Activated T-cell treated with anti-CD3 and anti-CD28 coated beads, Interleukin-2, amount 50 U/mL, for 4 hours (primary cell): Measurements from ENCODE around the gene UBE2L3. TPM values are rescaled to one million over a fixed set of nuclear protein-coding genes. Genes with fewer than 3 reads are reported as not detected.
A peak's percentile ranks its signal among the peaks of the same experiment; 100 is the strongest.
"Not testable (repeated sequence)": the region's sequence is repeated elsewhere in the genome, so short reads cannot be mapped to it uniquely, and the experiment has no call there.

Experiments used
- ATAC-seq, 2 donors: fragments of 200-7000 bp; cut with Tn5 transposase; one replicate each; pipeline ENCODE4 v1.10.0; 2021
- DNase-seq: peaks from one replicate; pipeline ENCODE4 v3.0.0-alpha.2; 2020
- H3K27me3 Mint-ChIP-seq: one replicate; pipeline ENCODE4 v1.8.0; 2021; ENCODE audit warnings: low read depth, mixed read lengths
- H3K36me3 Mint-ChIP-seq: one replicate; pipeline ENCODE4 v1.8.0; 2022; ENCODE audit warnings: mixed read lengths; ENCODE audit not compliant: insufficient read depth
- H3K4me1 Mint-ChIP-seq: one replicate; pipeline ENCODE4 v1.8.0; 2021; ENCODE audit warnings: low read depth, mixed read lengths
- H3K4me3 Mint-ChIP-seq: one replicate; pipeline ENCODE4 v1.8.0; 2021; ENCODE audit warnings: mild to moderate bottlenecking, moderate library complexity, mixed read lengths
- H3K9me3 Mint-ChIP-seq: one replicate; pipeline ENCODE4 v1.8.0; 2021; ENCODE audit warnings: mixed read lengths
- total RNA-seq, 3 donors: library from RNA; stranded (reverse); gene quantifications; one replicate each; pipeline ENCODE4 v1.2.1, GENCODE V29; 2021

Gene UBE2L3
- total RNA-seq: 10 to 100 TPM; 73.5 to 79.2 (median 78.0) TPM

DNA sequence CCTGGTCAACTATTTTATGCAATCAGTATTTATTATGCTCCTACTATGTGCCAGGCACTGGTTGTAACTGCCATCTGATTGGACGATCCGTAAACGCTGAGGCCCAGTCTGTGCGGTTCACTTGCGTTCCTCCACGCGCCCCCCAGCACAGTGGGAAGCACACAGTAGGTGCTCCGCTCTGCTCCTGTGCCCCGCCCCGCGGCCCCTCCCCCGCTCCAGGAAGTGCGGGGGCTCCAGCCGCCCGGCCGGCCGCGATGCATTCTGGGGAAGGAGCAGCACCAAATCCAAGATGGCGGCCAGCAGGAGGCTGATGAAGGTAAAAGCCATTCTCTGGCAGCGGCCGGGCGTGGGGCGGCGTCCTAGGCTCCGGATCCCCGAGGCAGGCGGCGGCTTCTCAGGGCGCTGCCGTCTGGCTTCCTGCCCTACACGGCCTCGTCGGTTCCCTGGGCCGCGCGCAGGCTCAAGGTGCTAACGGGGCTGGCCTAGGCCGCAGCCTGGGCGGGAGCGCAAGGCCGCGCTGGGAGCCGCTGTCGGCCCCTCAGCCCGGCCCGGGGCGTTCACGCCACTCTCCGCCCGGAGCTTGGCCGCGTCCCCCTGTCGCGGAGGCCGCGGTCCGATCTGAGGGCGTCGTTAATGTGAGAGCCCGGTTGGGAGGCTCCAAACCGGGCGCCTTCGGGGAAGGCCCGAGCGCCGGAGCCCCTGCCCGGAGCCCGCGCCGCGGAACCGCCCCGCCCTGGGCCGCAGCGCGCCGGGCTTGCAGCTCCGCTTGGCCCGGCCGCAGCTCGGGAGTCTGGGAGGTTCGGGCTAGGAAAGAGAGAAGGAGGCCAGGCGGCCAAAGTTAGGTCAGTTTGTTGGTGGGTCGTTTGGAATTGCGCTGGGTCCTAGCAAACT, at the start of gene UBE2L3:
Gene UBE2L3, plus strand, starts transcription at position 259 of the 891 bp plus-strand sequence. Its CDS starts 31 bp downstream, at position 290.
- peaks cover 9% of the 10 kb centered on the region for H3K36me3 Mint-ChIP-seq
- H3K27me3 Mint-ChIP-seq: no peaks in the 10 kb centered on the region
- H3K4me3 Mint-ChIP-seq: peak within 1 kb of the TSS; percentile 93
- DNase-seq (peak; percentile 75), ATAC-seq (peak; percentile 77 to 82)
- no peaks in the 10 kb centered on the region for H3K9me3 Mint-ChIP-seq
- H3K4me1 Mint-ChIP-seq: peaks cover 39% of the 10 kb centered on the region

DNA sequence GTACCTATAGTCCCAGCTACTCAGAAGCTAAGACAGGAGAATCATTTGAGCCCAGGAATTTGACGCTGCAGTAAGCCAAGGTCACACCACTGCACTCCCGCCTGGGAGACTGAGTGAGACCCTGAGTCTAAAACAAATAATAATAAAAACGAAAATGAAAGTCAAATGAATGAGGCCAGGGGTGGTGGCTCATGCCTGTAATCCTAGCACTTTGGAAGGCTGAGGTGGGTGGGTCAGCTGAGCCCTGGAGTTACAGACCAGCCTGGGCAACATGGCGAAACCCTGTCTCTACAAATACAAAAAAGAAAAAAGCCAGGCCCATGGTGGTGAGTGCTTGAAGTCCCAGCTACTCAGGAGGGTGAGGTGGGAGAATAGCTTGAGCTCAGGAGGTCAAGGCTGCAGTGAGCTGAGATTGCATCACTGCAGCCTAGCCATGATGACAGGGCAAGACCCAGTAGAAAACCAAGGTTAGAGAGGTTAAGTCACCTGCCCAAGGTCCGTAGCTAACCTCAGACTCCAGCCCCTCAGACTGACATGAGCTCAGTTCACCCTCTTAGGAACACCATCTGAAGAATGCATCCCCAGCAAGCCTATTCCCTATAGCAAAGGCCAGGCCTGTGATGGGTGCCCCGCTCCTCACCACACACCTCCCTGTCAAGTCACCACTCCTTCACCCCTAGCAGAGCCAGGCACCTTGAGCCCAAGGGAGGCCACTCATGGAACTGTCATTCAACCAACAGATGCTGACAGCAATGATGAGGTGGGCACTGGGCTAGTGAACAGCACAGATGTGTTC, 40.6 kb upstream of the UBE2L3 start:
- not testable (repeated sequence) for ATAC-seq, H3K27me3 Mint-ChIP-seq, H3K9me3 Mint-ChIP-seq, DNase-seq, H3K36me3 Mint-ChIP-seq, H3K4me1 Mint-ChIP-seq, H3K4me3 Mint-ChIP-seq

DNA sequence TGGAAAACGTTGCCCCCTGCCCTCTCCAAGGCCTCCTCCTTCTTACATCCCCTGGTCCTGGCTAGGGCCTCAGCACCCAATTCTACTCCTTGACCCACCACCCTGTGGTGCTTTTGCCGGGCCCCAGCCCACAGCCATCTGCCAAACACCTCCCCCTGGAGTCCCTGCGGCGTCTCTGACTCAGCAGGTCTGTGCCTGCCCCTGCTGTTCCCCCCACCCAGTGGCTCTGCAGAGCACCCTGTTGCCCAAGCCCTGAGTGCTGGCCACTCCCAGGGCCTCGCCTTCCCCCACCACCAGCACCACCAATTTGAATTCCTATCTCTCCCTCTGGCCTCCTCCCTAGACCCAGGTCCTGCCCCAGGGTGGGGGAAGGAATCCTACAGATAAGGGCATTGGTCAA, 36.0 kb upstream of the UBE2L3 start:
- not testable (repeated sequence) for H3K36me3 Mint-ChIP-seq, DNase-seq, ATAC-seq, H3K4me1 Mint-ChIP-seq, H3K27me3 Mint-ChIP-seq, H3K9me3 Mint-ChIP-seq, H3K4me3 Mint-ChIP-seq

DNA sequence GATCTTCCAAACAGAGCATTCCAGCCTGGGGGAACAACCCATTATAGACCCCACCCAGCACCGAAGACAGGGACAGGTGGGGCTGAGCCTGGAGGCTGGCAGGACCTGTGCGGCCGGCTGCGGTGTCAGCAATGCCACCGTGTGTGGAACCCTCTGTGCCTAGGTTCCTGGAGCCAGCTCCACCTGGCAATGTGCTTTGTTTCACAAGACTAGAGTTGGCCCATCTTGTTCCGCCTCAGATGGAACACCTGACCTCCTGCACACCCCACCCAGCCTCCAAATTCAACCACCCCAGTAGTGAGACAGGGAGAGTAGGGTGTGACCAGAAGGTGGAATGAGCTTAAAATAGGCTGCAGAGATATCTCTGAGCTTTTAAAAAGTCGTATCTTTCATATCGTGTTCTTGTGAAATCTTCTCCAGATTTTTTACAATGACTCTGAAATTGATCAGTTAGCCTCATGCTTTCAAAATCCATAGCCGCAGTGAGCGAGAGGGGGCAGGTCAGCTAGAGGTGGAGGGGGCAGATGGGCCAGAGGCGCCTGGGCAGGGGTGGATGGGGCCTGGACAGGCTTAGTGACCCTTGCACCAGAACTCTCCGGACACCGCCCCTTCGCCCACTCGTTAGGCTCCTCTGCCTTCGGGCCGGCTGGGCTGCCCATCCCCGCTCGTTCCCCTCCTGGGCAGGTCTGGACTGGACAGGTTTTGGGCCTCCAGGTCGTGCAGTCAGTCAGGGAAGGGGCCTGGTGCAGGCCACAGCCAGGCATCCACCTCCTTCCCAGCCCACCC, 34.5 kb upstream of the UBE2L3 start:
- H3K27me3 Mint-ChIP-seq, H3K9me3 Mint-ChIP-seq, ATAC-seq, H3K4me3 Mint-ChIP-seq, DNase-seq, H3K4me1 Mint-ChIP-seq, H3K36me3 Mint-ChIP-seq: not testable (repeated sequence)

DNA sequence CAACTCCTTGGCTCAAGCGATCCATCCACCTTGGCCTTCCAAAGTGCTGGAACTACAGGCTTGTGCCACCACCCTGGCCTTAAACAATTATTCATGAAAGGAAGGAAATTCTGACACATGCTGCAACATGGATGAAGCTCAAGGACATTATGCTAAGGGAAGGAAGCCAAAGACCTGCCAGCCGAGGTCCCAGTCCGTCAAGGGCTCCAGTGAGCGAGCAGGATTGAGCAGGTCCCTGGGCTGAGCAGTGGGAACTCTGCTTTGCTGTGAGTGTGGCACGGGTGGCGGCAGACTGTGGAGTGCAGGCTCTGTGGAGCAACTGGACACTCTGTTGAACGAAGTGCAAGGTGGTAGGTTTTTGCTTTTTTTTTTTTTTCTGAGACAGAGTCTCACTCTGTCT, 27.7 kb upstream of the UBE2L3 start:
- not testable (repeated sequence) for H3K9me3 Mint-ChIP-seq, DNase-seq, ATAC-seq, H3K36me3 Mint-ChIP-seq, H3K4me1 Mint-ChIP-seq, H3K27me3 Mint-ChIP-seq, H3K4me3 Mint-ChIP-seq

DNA sequence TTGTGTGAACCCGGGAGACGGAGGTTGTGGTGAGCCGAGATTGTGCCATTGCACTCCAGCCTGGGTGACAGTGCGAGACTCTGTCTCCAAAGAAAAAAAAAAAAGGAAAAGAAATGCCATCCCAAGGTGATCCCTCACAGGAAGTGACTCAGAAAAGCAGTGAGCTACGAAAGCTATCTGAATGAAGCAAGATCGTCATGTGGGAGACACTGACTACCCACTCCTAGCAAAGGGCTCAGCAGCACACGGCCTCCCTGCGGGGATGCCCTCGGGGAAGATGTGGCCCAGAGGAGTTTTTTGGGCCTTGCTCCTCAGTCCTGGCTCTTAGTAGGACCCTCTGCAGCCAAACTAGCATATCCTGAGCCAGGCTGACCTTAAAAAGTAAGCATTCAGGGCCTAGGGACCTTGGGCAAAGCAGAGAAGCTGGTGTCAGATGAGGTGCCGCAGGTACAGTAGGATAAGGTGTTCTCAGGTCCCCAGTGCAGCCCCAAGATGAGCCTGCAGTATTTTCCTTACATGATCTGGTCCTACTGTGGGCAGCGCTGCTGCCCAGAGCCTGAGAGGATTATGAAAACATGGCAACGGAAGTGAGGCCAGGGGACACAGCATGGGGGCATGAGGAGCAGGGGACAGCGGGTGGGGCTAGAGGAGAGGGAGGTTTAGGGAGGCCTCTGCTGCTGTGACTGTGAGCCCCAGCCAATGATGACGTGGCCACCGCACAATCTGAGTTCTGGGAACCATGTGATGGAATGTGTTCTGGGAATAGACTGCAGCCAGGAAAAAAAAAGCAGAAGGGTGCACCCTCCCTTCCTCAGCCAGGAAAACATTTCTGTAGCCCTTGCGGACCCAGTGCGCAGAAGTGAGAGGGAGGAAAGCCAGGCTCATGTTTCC, 22.8 kb upstream of the UBE2L3 start:
- not testable (repeated sequence) for H3K4me1 Mint-ChIP-seq, ATAC-seq, H3K36me3 Mint-ChIP-seq, H3K9me3 Mint-ChIP-seq, H3K27me3 Mint-ChIP-seq, DNase-seq, H3K4me3 Mint-ChIP-seq

DNA sequence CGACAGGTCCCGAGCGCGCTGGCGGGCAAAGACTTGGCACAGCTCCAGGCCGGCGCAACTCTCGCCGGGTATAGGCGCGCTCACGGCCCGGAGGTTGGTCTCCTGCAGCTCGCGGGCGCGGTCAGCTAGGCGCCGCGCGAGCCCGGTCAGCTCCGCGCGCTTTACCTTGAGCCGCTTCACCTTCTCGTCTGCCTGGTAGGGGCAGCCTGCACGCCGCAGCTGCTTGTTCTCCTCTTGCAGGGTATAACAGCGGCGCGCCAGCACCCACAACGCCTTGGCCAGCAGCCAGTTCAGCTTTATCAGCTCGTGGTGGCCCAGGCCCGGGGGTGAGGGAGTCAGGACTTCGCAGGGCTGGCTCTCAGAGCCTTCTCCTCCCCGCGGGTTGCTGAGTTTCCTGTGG, 18.0 kb upstream of the UBE2L3 start:
- H3K9me3 Mint-ChIP-seq, H3K27me3 Mint-ChIP-seq, H3K36me3 Mint-ChIP-seq, DNase-seq, H3K4me3 Mint-ChIP-seq, H3K4me1 Mint-ChIP-seq: not testable (repeated sequence)
- ATAC-seq: peak; percentile 31 to 34

DNA sequence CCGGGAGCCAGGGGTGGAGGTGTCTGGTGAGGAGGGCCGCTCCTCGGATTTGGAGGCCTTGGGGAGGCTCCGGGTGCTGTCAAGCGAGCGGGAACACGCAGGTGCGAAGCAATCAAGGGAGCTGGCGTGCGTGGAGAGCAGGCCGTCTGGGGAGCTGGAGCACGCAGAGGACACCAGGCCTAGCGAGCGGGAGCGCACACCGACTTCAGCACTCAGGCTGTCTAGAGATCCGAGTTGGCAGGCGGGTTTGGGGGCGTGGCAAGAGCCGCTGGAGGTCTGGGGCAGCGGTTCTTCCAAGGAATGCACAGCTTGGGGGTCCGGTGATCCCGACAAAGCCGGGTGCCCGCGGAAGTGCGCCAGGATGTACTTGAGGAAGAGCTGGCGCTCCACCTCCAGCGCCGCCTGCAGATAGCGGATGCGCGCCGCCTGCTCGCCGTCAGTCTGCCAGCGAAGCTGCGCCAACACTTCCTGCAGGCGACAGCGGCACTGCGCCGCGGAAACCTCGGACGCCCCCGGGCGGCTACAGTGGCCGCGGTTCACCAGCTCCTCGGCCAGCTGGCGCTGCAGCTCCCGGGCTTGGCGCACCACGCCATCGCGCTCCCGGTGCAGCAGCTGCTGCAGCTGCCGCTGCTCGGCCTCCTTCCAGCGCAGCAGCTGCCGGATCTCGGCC, 17.4 kb upstream of the UBE2L3 start:
- ATAC-seq: peak; percentile 81 to 83
- not testable (repeated sequence) for H3K9me3 Mint-ChIP-seq, H3K4me3 Mint-ChIP-seq, H3K27me3 Mint-ChIP-seq, H3K36me3 Mint-ChIP-seq, H3K4me1 Mint-ChIP-seq, DNase-seq

DNA sequence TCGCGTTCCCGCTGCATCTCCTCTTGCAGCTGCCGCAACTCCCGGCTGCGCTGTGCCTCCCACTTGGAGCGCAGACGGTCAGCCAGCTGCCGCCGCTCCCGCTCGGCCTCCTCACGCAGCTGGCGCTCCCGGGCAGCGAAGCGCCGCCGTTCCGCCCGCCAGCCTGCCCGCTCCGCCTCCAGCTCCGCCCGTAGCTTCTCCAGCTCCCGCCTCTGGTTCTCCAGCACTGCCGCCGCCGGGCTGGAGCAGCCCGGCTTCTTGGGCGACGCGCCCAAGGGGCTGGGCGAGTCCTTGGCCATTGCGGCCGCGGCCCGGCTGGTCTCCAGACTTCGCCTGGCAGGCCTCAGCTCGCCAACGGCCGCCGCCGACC, 16.9 kb upstream of the UBE2L3 start:
- not testable (repeated sequence) for H3K27me3 Mint-ChIP-seq, H3K4me1 Mint-ChIP-seq, H3K4me3 Mint-ChIP-seq, H3K36me3 Mint-ChIP-seq, DNase-seq, H3K9me3 Mint-ChIP-seq
- peak; percentile 41 to 51 for ATAC-seq

DNA sequence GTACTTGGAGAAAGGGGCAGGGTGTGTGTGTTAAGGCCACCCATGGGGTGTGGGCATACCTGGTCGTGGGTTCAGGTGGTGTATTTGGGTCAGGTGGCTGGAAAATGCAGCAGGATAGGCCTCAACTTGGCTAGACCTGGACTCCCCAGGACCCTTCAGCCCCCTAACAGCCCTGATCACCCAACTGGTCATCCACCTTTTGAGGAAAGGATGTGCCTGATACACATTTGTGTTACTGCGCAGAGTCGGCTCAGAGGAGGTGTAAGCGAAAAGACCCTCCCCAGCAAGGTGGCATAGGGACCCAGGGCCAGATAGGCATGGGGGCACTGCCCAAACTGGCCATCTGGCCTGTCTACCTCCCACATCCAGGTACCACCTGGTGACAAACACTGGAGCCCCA, 16.2 kb upstream of the UBE2L3 start, which contains the start of gene RIMBP3C:
Gene RIMBP3C, minus strand, starts transcription at position 101 of the 400 bp plus-strand sequence. CDS start 485 bp downstream, outside the sequence.
- not testable (repeated sequence) for DNase-seq, H3K9me3 Mint-ChIP-seq, ATAC-seq, H3K36me3 Mint-ChIP-seq, H3K4me3 Mint-ChIP-seq, H3K27me3 Mint-ChIP-seq, H3K4me1 Mint-ChIP-seq

DNA sequence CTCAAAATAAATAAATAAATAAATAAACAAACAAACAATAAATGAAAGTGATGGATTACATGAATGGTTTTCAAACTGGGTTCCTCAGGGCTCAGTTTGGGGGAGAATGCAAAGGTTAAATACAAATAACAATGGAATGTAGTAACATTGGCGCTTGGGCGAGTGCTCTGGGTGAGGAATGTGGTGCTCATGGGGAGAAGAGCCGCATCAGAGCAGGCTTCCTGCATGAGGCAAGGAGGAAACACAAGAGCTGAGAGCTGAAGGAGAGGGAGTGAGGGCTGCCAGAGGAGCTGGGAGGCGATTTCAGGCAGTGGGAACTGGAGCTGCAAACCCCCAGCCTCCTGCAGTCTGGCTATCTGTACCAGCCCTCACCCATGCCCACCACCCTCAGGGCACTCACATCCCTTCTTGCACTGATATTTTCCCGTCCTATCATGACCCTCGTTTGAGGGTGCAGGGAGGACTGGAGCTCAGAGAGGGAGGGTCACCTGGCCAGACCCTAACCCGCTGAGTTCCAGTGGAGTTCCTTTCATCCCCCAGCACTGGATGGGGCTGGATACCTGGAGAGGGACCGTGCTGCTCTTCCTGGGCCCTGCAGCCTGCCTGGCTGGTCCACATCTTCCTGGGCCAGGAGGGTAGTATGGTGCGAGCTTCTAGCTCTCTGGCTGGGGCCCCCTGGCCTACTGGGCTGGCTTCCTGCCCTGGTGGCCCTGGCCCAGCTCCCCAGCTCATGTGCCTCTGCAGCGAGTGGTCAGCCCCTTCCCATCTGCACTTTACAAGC, 8.0 kb upstream of the UBE2L3 start:
- not testable (repeated sequence) for H3K9me3 Mint-ChIP-seq, H3K4me3 Mint-ChIP-seq, H3K27me3 Mint-ChIP-seq, H3K36me3 Mint-ChIP-seq, H3K4me1 Mint-ChIP-seq, DNase-seq
- ATAC-seq: peak in 1 of 2 donors; percentile 18

DNA sequence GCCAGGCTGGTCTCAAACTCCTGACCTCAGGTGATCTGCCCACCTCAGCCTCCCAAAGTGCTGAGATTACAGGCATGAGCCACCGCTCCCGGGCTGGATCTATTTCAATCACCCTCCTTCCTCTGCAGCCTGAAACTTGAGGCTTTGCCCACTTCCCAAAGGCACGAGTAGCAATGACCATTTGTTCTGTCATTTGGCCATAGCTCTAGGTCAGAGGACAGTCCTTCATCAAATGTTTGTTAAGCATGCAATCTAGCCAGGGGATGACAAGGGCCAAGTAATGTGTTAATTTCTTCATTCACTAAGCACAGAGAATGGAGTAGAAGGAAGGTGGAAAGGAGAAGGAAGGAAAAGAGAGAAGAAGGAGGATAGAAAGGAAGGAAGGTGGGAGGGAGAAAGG, 6.9 kb upstream of the UBE2L3 start:
- H3K27me3 Mint-ChIP-seq, H3K36me3 Mint-ChIP-seq, DNase-seq, H3K4me3 Mint-ChIP-seq, H3K4me1 Mint-ChIP-seq, ATAC-seq, H3K9me3 Mint-ChIP-seq: not testable (repeated sequence)
